K562 (cell line): Measurements from ENCODE around the gene ZNF839. TPM values are rescaled to one million over a fixed set of nuclear protein-coding genes. Genes with fewer than 3 reads are reported as not detected.

Experiments
- ATAC-seq: fragments of 200-7000 bp; cut with Tn5 transposase; 3 replicates; pipeline ENCODE4 v1.9.1; 2020; ENCODE audit warnings: moderate library complexity
- BruUV-seq: library from RNA; stranded (reverse); fragments of 400-500 nt; replicated peaks from 2 replicates; lab custom pipeline; 2021; lab: Mats Ljungman, UMichigan
- CTCF ChIA-PET: fragments of 300-600 bp; formaldehyde crosslinking; extraction: SDS; loops from one replicate; lab custom pipeline; 2021; ENCODE audit warnings: low intra/inter-chr PET ratio; lab: Yijun Ruan, JAX
- POLR2A ChIA-PET: fragments of 300-600, 350-650 bp; sonication (Branson Sonifier 250); formaldehyde crosslinking; extraction: SDS; loops from one replicate; lab custom pipeline; 2021; ENCODE audit warnings: antibody characterized with exemption, inconsistent platforms; lab: Yijun Ruan, JAX
- DNase-seq, 4 experiments: peaks; one replicate each; pipeline versions ENCODE4 v3.0.0 to v3.0.0-alpha.2; 2011 to 2018; ENCODE audit warnings: low spot score in 3 of 4, mixed read lengths in 3 of 4; ENCODE audit errors: extremely low read depth in 1 of 4
- FAIRE-seq: peaks from 2 replicates; lab custom pipeline; 2011; peaks lifted over from hg19 to GRCh38; lab: Jason Lieb, UNC
- H2AFZ ChIP-seq: 2 replicates; pipeline ENCODE4 v1.6.0; 2011; ENCODE audit warnings: low read depth, low read length, control low read depth, inconsistent platforms
- H3K27ac ChIP-seq: fragments of 200-600 bp; 3 replicates; pipeline ENCODE4 v1.8.0; 2011; ENCODE audit warnings: low read depth, mild to moderate bottlenecking, control low read depth, inconsistent platforms, low read length, moderate library complexity, mixed read lengths; ENCODE audit errors: extremely low read depth
- H3K27me3 ChIP-seq, 2 experiments: fragments of 300-600 bp in 1 of 2; 2 replicates in 1 of 2; 3 replicates in 1 of 2; pipeline versions ENCODE4 v1.6.0 to v1.8.0; 2011; ENCODE audit warnings: inconsistent platforms in 2 of 2, low read length in 2 of 2, mild to moderate bottlenecking in 1 of 2, mixed read lengths in 1 of 2, moderate library complexity in 1 of 2; ENCODE audit not compliant: control insufficient read depth in 2 of 2, insufficient read depth in 2 of 2
- H3K36me3 ChIP-seq: fragments of 300-600 bp; 3 replicates; pipeline ENCODE4 v1.8.0; 2011; ENCODE audit warnings: mild to moderate bottlenecking, low read length, inconsistent platforms; ENCODE audit not compliant: control insufficient read depth, insufficient read depth
- H3K4me1 ChIP-seq, 2 experiments: fragments of 200-600 bp in 1 of 2; replicated peaks in 1 of 2; 2 replicates in 1 of 2; 3 replicates in 1 of 2; pipeline versions ENCODE4 v1.5.1 to v1.8.0; 2011; ENCODE audit warnings: inconsistent platforms in 2 of 2, low read length in 2 of 2, mild to moderate bottlenecking in 1 of 2, mixed read lengths in 1 of 2, moderate library complexity in 1 of 2; ENCODE audit not compliant: control insufficient read depth in 2 of 2, insufficient read depth in 2 of 2
- H3K4me2 ChIP-seq: 2 replicates; pipeline ENCODE4 v1.6.1; 2011; ENCODE audit warnings: low read length, control low read depth, inconsistent platforms, mixed read lengths; ENCODE audit not compliant: insufficient read depth
- H3K4me3 ChIP-seq: fragments of 200-600 bp; sonication (generic), shearing (Covaris generic); 2 replicates; pipeline ENCODE4 v1.5.1; 2016; ENCODE audit warnings: control low read depth, inconsistent platforms
- H3K79me2 ChIP-seq: fragments of 200-600 bp; 3 replicates; pipeline ENCODE4 v1.8.0; 2011; ENCODE audit warnings: low read length, inconsistent platforms; ENCODE audit not compliant: control insufficient read depth, insufficient read depth
- H3K9ac ChIP-seq, 2 experiments: 2 replicates each; pipeline versions ENCODE4 v1.6.0 to v1.6.1; 2011; ENCODE audit warnings: low read depth in 2 of 2, low read length in 2 of 2, control low read depth in 1 of 2, inconsistent platforms in 1 of 2, mild to moderate bottlenecking in 1 of 2, mixed read lengths in 1 of 2; ENCODE audit not compliant: insufficient read depth in 1 of 2
- H3K9me1 ChIP-seq: one replicate; pipeline ENCODE4 v1.6.0; 2011; ENCODE audit warnings: inconsistent platforms, mild to moderate bottlenecking, low read length, moderate library complexity; ENCODE audit not compliant: control insufficient read depth, insufficient read depth
- H3K9me3 ChIP-seq: replicated peaks from 2 replicates; pipeline ENCODE4 v1.5.1; 2011; ENCODE audit warnings: low read depth, low read length, inconsistent platforms; ENCODE audit not compliant: control insufficient read depth, insufficient read depth
- H4K20me1 ChIP-seq: replicated peaks from 2 replicates; pipeline ENCODE4 v1.6.1; 2011; ENCODE audit warnings: low read length, inconsistent platforms, mixed read lengths; ENCODE audit not compliant: control insufficient read depth, insufficient read depth
- HDAC2 ChIP-seq: fragments of 450-650 bp; IDR thresholded peaks from 2 replicates; pipeline ENCODE4 v1.6.1; 2016; ENCODE audit warnings: mild to moderate bottlenecking
- MAFG ChIP-seq: fragments of 450-650 bp; conservative IDR thresholded peaks from 2 replicates; pipeline ENCODE4 v1.6.1; 2016; ENCODE audit warnings: missing genetic modification characterization, missing compliant biosample characterization
- PURB ChIP-seq: sonication (generic); formaldehyde crosslinking; IDR thresholded peaks from 2 replicates; pipeline ENCODE4 v1.9.0; 2021; ENCODE audit warnings: low read depth, mild to moderate bottlenecking, missing genetic modification reagents
- RFX1 ChIP-seq: fragments of 450-650 bp; IDR thresholded peaks from 2 replicates; pipeline ENCODE4 v1.6.1; 2016; ENCODE audit warnings: mild to moderate bottlenecking, moderate library complexity
- ZNF282 ChIP-seq: sonication (generic); formaldehyde crosslinking; IDR thresholded peaks from 2 replicates; pipeline ENCODE4 v1.8.1; 2023; ENCODE audit warnings: missing genetic modification reagents
- WGBS: fragments of 100-300 bp; shearing (Covaris generic); methylation state at CpG from one replicate; pipeline ENCODE4 v1.1.6; 2016; ENCODE audit warnings: low coverage, mixed read lengths; ENCODE audit not compliant: insufficient coverage; ENCODE audit errors: missing lambda C conversion rate; 5-methylcytosine and 5-hydroxymethylcytosine counted together
- in situ Hi-C: fragments of 300-500 bp; cut with MboI; formaldehyde crosslinking; loops from 4 replicates; pipeline ENCODE4 v1.15.0; 2018; ENCODE audit warnings: inconsistent platforms, mixed read lengths
- intact Hi-C: fragments of 100-400 bp; cut with micrococcal nuclease; formaldehyde crosslinking; loops from 2 replicates; pipeline ENCODE4 v1.14.2; 2022
- polyA plus RNA-seq, 8 experiments: library from polyadenylated mRNA; depleted of rRNA in 4 of 8; stranded (reverse) in 5 of 8; unstranded in 3 of 8; fragments of >200 nt; fragmentation: Nextera tagmentation in 2 of 8; fragmentation: Illumina TruSeq in 1 of 8; extraction: Ambion mirVana in 2 of 8; extraction: Trizol in 1 of 8; gene quantifications; 2 replicates each; pipeline versions ENCODE4 v1.2.1 to v1.2.3, GENCODE V29; 2011 to 2014; ENCODE audit warnings: inconsistent platforms in 1 of 8, missing spikeins in 1 of 8
- total RNA-seq, 7 experiments: library from RNA; depleted of rRNA in 6 of 7; stranded (reverse); fragments of >200 nt in 6 of 7; fragmentation: Illumina TruSeq in 2 of 7; extraction: Trizol in 2 of 7; gene quantifications; 2 replicates each; pipeline versions ENCODE4 v1.2.1 to v1.2.3, GENCODE V29; 2011 to 2021; ENCODE audit warnings: low replicate concordance in 1 of 7

The ZNF839 gene
- total and polyA plus RNA-seq, 9 of the 15 experiments (the other 6 are each of a cell fraction or from before 2014, with no cell fraction given): 0.42 to 8.4 (median 5.7) TPM

GRCh38 chr14:102389246-102389645, 69.7 kb downstream of the ZNF839 start:
- Histone ChIP-seq H3K27me3 (no peaks in the 10 kb centered on the region), H3K27ac (no peak overlapping the region), H3K9ac (no peak overlapping the region), H3K9me1 (no peaks in the 10 kb centered on the region), H3K36me3 (no peaks in the 10 kb centered on the region), H4K20me1 (no peaks in the 10 kb centered on the region), H2AFZ (no peak overlapping the region), H3K9me3 (no peaks in the 10 kb centered on the region), H3K4me3 (no peak overlapping the region), H3K4me1 (peaks cover 0 to 4% of the 10 kb centered on the region in 2 experiments; a peak in 1 of 5 replicates), H3K79me2 (no peaks in the 10 kb centered on the region; the same call in 2 of the 3 replicates), H3K4me2 (no peak overlapping the region)
- WGBS: 30% methylated on average over 2 of the region's 2 CpGs
- ChIA-PET POLR2A (interaction anchor here (0.6 kb wide), 1 partner anchor 112 kb away, joined by 3 read pairs; no protein-coding TSS in a partner anchor), CTCF (interaction anchor here (0.6 kb wide), 1 partner anchor 120 kb away, joined by 5 read pairs; no protein-coding TSS in a partner anchor)
- intact Hi-C loops (no loop called here), in situ Hi-C loops (no loop called here)
- no peak for DNase-seq
- BruUV-seq: no TSS peak
- FAIRE-seq: no peak
- ATAC-seq: no peak
- TF ChIP-seq MAFG (tag) (no peak), RFX1 (no peak), HDAC2 (no peak), ZNF282 (no peak), PURB (CRISPR knock-in tag) (no peak)
